ENCODE results near the gene SBNO2. TPM values are rescaled to one million over a fixed set of nuclear protein-coding genes. Genes with fewer than 3 reads are reported as not detected.
A peak's percentile ranks its signal among the peaks of the same experiment; 100 is the strongest.

SBNO2 gene
- total and polyA plus RNA-seq, 4 donors, result 2.2 to 25.0 (median 15.0) TPM

- Histone ChIP-seq H3K4me1 (ENCODE audit: control insufficient read depth in 4 of 4, insufficient read depth in 4 of 4, low read length in 3 of 4) (peaks cover 8 to 21% (median 18%) of the 10 kb centered on the region in 4 donors), H3K36me3 (ENCODE audit: control insufficient read depth in 4 of 4, insufficient read depth in 3 of 4, low read depth in 1 of 4, low read length in 3 of 4) (peaks cover 5 to 54% (median 31%) of the 10 kb centered on the region in 4 donors), H3K9me3 (ENCODE audit: control insufficient read depth in 4 of 4, low read length in 3 of 4) (no peaks in the 10 kb centered on the region), H3K27me3 (ENCODE audit: control insufficient read depth in 4 of 4, insufficient read depth in 4 of 4, low read length in 3 of 4) (no peaks in the 10 kb centered on the region), H3K27ac (ENCODE audit: low read depth in 1 of 2, low read length in 2 of 2) (peak overlapping the region; percentile 34 to 81), H3K9ac (ENCODE audit: low read depth in 1 of 2, low read length in 2 of 2) (no peak overlapping the region), H3K4me3 (ENCODE audit: low read depth in 1 of 3, low read length in 3 of 3) (no peak overlapping the region)
- TF ChIP-seq YY1 (IDR thresholded peaks at IDR 0.05) (no peak), SP1 (IDR thresholded peaks at IDR 0.05) (no peak), HNF4G (IDR thresholded peaks at IDR 0.05) (no peak), HNF4A (conservative IDR thresholded peaks at IDR 0.05) (no peak), JUND (IDR thresholded peaks at IDR 0.05) (no peak), EGR1 (IDR thresholded peaks at IDR 0.05; ENCODE audit: low read depth in 2 of 2) (no peak), RAD21 (IDR thresholded peaks at IDR 0.05) (no peak), ATF3 (IDR thresholded peaks at IDR 0.05) (no peak), RXRA (IDR thresholded peaks at IDR 0.05) (no peak), NR2F2 (IDR thresholded peaks at IDR 0.05) (no peak), FOXA1 (IDR thresholded peaks at IDR 0.05) (no peak), FOXA2 (IDR thresholded peaks at IDR 0.05) (no peak), REST (IDR thresholded peaks at IDR 0.05) (no peak)
- DNase-seq (ENCODE audit: low spot score), result no peak
- 75% methylated on average over 71 of the region's 71 CpGs for WGBS
Measured at GRCh38 chr19:1112268-1113029, 61.6 kb downstream of the SBNO2 start.

GRCh38 chr19:1111641-1112267 lies 62.3 kb downstream of the SBNO2 start:
- no peak overlapping the region for H3K4me3 ChIP-seq (ENCODE audit: low read depth in 1 of 3, low read length in 3 of 3)
- peak overlapping the region in 1 of 2 donors; percentile 81 for H3K27ac ChIP-seq (ENCODE audit: low read depth in 1 of 2, low read length in 2 of 2)
- peaks cover 8 to 21% (median 18%) of the 10 kb centered on the region in 4 donors for H3K4me1 ChIP-seq (ENCODE audit: control insufficient read depth in 4 of 4, insufficient read depth in 4 of 4, low read length in 3 of 4)
- no peaks in the 10 kb centered on the region for H3K9me3 ChIP-seq (ENCODE audit: control insufficient read depth in 4 of 4, low read length in 3 of 4)
- DNase-seq (ENCODE audit: low spot score), result no peak
- peaks cover 6 to 52% (median 32%) of the 10 kb centered on the region in 4 donors for H3K36me3 ChIP-seq (ENCODE audit: control insufficient read depth in 4 of 4, insufficient read depth in 3 of 4, low read depth in 1 of 4, low read length in 3 of 4)
- TF ChIP-seq MAX (IDR thresholded peaks at IDR 0.05) (no peak), RAD21 (IDR thresholded peaks at IDR 0.05) (no peak)
- 85% methylated on average over 18 of the region's 18 CpGs for WGBS
- H3K27me3 ChIP-seq (ENCODE audit: control insufficient read depth in 4 of 4, insufficient read depth in 4 of 4, low read length in 3 of 4), result no peaks in the 10 kb centered on the region
- H3K9ac ChIP-seq (ENCODE audit: low read depth in 1 of 2, low read length in 2 of 2), result no peak overlapping the region

Measured in liver (tissue), 9 donors.